Measurements from ENCODE around the gene THSD7B. TPM values are rescaled to one million over a fixed set of nuclear protein-coding genes. Genes with fewer than 3 reads are reported as not detected.

The THSD7B gene
- polyA plus RNA-seq, 1 donor from 2014 or later = 0.46 TPM

DNA sequence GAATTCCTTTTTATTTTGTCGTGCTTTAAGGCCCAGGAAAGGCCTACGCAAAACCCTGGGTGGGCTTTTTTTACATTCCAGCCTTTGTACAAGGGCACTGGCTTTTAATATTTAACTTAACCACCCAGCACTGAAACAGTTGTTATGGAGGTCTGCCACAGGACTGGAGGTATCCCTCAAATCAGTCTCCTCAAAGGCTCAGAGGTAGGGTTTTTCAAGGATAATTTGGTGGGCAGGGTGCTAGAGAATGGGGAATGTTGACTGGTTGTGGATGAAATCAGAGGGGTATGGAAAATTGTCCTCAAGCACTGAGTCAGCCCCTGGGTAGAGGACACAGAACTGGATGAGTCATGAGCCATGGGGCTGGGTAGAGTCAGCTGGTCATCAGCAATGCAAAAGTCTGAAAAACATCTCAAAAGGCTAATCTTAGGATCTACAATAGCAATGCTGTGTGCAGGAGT is 443.1 kb downstream of the THSD7B start:
- H3K4me2 ChIP-seq (ENCODE audit: low read length) = no peak overlapping the region
- H2AFZ ChIP-seq (ENCODE audit: low read depth, low read length) = no peak overlapping the region
- TF ChIP-seq, protein P1, sequence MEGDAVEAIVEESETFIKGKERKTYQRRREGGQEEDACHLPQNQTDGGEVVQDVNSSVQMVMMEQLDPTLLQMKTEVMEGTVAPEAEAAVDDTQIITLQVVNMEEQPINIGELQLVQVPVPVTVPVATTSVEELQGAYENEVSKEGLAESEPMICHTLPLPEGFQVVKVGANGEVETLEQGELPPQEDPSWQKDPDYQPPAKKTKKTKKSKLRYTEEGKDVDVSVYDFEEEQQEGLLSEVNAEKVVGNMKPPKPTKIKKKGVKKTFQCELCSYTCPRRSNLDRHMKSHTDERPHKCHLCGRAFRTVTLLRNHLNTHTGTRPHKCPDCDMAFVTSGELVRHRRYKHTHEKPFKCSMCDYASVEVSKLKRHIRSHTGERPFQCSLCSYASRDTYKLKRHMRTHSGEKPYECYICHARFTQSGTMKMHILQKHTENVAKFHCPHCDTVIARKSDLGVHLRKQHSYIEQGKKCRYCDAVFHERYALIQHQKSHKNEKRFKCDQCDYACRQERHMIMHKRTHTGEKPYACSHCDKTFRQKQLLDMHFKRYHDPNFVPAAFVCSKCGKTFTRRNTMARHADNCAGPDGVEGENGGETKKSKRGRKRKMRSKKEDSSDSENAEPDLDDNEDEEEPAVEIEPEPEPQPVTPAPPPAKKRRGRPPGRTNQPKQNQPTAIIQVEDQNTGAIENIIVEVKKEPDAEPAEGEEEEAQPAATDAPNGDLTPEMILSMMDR (IDR thresholded peaks at IDR 0.05; ENCODE audit: poor library complexity, severe bottlenecking) = no peak
- TF ChIP-seq RAD21 (conservative IDR thresholded peaks at IDR 0.05) = no peak
- TF ChIP-seq MXI1 (conservative IDR thresholded peaks at IDR 0.05; ENCODE audit: poor library complexity, severe bottlenecking) = no peak
- TF ChIP-seq POLR2AphosphoS5 (IDR thresholded peaks at IDR 0.05) = no peak
- no peaks in the 10 kb centered on the region for H3K36me3 ChIP-seq (ENCODE audit: insufficient read depth, low read length)
- no peaks in the 10 kb centered on the region for H3K79me2 ChIP-seq (replicated peaks; ENCODE audit: insufficient read depth, low read length)
- no peaks in the 10 kb centered on the region for H3K27me3 ChIP-seq (ENCODE audit: insufficient read depth, low read depth, low read length)
- peaks cover 3% of the 10 kb centered on the region for H3F3A ChIP-seq (ENCODE audit: insufficient read depth, low read length, poor library complexity, severe bottlenecking)
- no peaks in the 10 kb centered on the region for H3K9me2 ChIP-seq (ENCODE audit: insufficient read depth, low read length)
- H3K27ac ChIP-seq (ENCODE audit: low read length) = no peak overlapping the region
- H3K9me3 ChIP-seq (ENCODE audit: low read length) = no peaks in the 10 kb centered on the region
- no peak overlapping the region for H3K4me3 ChIP-seq (ENCODE audit: low read length)
- no peaks in the 10 kb centered on the region for H4K20me1 ChIP-seq (ENCODE audit: insufficient read depth)
- H3K9ac ChIP-seq (ENCODE audit: low read length) = no peak overlapping the region

DNA sequence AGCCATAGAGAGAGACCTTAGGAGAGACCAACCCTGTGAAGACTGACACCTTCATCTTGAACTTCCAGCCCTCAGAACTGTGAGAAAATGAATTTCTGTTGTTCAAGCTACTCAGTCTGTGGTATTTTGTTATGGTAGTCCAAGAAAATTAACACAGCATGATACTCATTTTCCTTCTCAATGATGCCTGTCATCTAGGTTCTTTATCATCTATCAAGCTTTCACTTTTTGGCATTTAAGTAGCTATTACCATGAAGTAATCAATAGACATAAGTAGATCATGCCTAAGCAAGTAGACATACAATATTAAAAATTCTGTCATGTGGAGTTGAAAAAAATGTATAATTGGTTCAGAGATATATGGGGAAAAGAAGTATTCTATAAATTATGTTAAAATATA is 444.7 kb downstream of the THSD7B start:
- no peaks in the 10 kb centered on the region for H3K9me3 ChIP-seq (ENCODE audit: low read length)
- peaks cover 3% of the 10 kb centered on the region for H3F3A ChIP-seq (ENCODE audit: insufficient read depth, low read length, poor library complexity, severe bottlenecking)
- no peak overlapping the region for H3K27ac ChIP-seq (ENCODE audit: low read length)
- no peak overlapping the region for H3K9ac ChIP-seq (ENCODE audit: low read length)
- no peak overlapping the region for H2AFZ ChIP-seq (ENCODE audit: low read depth, low read length)
- H3K9me2 ChIP-seq (ENCODE audit: insufficient read depth, low read length) = no peaks in the 10 kb centered on the region
- H3K79me2 ChIP-seq (replicated peaks; ENCODE audit: insufficient read depth, low read length) = no peaks in the 10 kb centered on the region
- H3K4me3 ChIP-seq (ENCODE audit: low read length) = no peak overlapping the region
- H4K20me1 ChIP-seq (ENCODE audit: insufficient read depth) = no peaks in the 10 kb centered on the region
- H3K36me3 ChIP-seq (ENCODE audit: insufficient read depth, low read length) = no peaks in the 10 kb centered on the region
- no peaks in the 10 kb centered on the region for H3K27me3 ChIP-seq (ENCODE audit: insufficient read depth, low read depth, low read length)
- peak; percentile 94 for TF ChIP-seq EP300 (conservative IDR thresholded peaks at IDR 0.05; ENCODE audit: poor library complexity, severe bottlenecking)
- no peak for TF ChIP-seq MXI1 (conservative IDR thresholded peaks at IDR 0.05; ENCODE audit: poor library complexity, severe bottlenecking)
- TF ChIP-seq TAF1 (IDR thresholded peaks at IDR 0.05; ENCODE audit: low read depth) = no peak
- TF ChIP-seq, protein P1 (IDR thresholded peaks at IDR 0.05; ENCODE audit: poor library complexity, severe bottlenecking) = no peak
- peak; percentile 70 for TF ChIP-seq POLR2AphosphoS5 (IDR thresholded peaks at IDR 0.05)
- TF ChIP-seq SMC3 (conservative IDR thresholded peaks at IDR 0.05; ENCODE audit: poor library complexity) = no peak
- no peak for TF ChIP-seq RAD21 (conservative IDR thresholded peaks at IDR 0.05)
- TF ChIP-seq, protein P2, sequence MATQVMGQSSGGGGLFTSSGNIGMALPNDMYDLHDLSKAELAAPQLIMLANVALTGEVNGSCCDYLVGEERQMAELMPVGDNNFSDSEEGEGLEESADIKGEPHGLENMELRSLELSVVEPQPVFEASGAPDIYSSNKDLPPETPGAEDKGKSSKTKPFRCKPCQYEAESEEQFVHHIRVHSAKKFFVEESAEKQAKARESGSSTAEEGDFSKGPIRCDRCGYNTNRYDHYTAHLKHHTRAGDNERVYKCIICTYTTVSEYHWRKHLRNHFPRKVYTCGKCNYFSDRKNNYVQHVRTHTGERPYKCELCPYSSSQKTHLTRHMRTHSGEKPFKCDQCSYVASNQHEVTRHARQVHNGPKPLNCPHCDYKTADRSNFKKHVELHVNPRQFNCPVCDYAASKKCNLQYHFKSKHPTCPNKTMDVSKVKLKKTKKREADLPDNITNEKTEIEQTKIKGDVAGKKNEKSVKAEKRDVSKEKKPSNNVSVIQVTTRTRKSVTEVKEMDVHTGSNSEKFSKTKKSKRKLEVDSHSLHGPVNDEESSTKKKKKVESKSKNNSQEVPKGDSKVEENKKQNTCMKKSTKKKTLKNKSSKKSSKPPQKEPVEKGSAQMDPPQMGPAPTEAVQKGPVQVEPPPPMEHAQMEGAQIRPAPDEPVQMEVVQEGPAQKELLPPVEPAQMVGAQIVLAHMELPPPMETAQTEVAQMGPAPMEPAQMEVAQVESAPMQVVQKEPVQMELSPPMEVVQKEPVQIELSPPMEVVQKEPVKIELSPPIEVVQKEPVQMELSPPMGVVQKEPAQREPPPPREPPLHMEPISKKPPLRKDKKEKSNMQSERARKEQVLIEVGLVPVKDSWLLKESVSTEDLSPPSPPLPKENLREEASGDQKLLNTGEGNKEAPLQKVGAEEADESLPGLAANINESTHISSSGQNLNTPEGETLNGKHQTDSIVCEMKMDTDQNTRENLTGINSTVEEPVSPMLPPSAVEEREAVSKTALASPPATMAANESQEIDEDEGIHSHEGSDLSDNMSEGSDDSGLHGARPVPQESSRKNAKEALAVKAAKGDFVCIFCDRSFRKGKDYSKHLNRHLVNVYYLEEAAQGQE (IDR thresholded peaks at IDR 0.05; ENCODE audit: borderline replicate concordance) = no peak
- no peak overlapping the region for H3K4me2 ChIP-seq (ENCODE audit: low read length)
